Left colon (tissue), 2 donors: ENCODE results near the gene CCNG1. TPM values are rescaled to one million over a fixed set of nuclear protein-coding genes. Genes with fewer than 3 reads are reported as not detected.
A peak's percentile ranks its signal among the peaks of the same experiment; 100 is the strongest.

Experiments used
- ATAC-seq: fragments of 200-7000 bp; cut with Tn5 transposase; one replicate; pipeline ENCODE4 v1.9.1; 2020; ENCODE audit warnings: mild to moderate bottlenecking, moderate library complexity
- DNase-seq, 2 donors: peaks; one replicate each; pipeline ENCODE4 v3.0.0-alpha.2; 2020
- intact Hi-C, 2 donors: fragments of 100-400 bp; cut with DNase I in 1 of 2; cut with micrococcal nuclease in 1 of 2; formaldehyde crosslinking; loops; one replicate each; pipeline versions ENCODE4 v1.11.2 to v1.14.0; 2022; cut with DNase I, micrococcal nuclease
- total RNA-seq, 2 donors: library from RNA; stranded (reverse); fragmentation: NEBNext Ultra II Directional; extraction: Animal tissue kit (Norgen Biotek cat#: 25700); gene quantifications; one replicate each; pipeline ENCODE4 v1.2.1, GENCODE V29; 2021
- donor health status: DM: no; HTN: no; CAD: no.
- donor health status: DM: yes; HTN: yes; CAD: no.

The CCNG1 gene
- total RNA-seq, 2 donors from 2014 or later = 162 to 196 TPM

DNA sequence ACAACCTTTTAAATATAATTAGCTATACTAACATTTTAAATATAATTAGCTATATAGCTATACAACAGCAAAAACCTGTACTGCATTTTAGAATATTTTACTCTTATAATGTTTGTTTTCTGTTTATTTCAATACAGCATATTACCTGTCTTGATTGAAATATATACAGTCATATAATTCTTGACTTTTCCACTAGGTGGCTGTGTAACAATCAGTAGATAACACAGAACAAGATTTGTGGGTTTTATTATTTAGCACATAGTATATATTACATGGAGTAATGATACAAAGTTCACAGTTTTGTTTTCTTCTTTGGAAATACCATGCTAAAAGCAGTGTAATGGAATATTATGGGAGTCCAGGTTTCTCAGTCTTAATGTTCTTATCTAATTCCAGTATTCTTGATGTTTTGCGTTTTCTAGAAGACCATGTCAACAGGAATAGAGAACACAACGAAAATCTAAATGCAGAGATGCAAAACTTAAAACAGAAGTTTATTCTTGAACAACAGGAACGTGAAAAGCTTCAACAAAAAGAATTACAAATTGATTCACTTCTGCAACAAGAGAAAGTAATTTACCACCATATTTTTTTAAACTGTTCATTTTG lies 36.3 kb downstream of the CCNG1 start:
- intact Hi-C loops = no loop called here
- ATAC-seq = peak; percentile 75
- DNase-seq = no peak

DNA sequence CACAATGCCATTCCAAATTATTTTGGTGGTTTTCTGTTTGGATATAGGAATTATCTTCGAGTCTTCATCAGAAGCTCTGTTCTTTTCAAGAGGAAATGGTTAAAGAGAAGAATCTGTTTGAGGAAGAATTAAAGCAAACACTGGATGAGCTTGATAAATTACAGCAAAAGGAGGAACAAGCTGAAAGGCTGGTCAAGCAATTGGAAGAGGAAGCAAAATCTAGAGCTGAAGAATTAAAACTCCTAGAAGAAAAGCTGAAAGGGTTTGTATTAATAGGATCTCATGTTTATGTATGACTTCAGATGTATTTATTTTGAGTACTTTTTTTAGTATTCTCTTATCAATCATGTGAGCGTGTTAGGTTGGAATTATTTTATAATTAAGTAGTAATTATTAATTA lies 38.0 kb downstream of the CCNG1 start:
- DNase-seq (no peak), ATAC-seq (no peak)
- intact Hi-C loops = no loop called here

DNA sequence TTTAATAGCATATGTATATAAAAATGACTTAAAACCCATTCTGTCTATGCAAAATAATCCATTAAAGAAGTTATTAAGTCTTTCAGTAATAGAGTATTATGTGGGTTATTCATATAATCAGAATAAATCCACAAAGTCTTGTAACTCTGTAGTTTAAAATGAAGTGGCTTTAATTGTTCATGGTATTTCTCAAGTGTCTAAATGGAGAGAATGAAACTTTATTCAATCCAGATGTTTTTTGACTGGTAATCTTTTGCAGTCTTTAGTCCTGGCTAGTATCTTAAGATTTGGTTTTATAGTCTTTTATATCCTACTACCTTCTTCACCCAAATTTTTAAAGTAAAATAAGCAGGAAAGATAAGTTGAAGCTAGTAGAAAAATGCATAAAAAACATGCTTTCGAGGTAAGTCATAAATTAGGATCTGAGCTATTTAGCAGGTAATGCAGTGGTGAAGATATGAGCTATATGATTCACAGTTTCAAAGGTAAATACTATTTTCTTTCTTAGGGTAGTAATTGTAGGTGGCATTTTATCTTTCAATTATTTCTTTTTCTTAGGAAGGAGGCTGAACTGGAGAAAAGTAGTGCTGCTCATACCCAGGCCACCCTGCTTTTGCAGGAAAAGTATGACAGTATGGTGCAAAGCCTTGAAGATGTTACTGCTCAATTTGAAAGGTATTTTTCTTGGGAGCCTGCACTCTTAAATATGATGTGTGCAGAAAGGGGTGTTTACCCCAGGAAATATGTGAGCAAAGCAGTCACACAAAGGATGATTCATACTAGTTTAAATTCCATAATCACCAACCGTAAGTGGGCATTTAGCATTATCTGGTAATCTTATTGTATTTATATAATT lies 41.0 kb downstream of the CCNG1 start:
- intact Hi-C loops = no loop called here
- no peak for ATAC-seq
- DNase-seq = no peak

DNA sequence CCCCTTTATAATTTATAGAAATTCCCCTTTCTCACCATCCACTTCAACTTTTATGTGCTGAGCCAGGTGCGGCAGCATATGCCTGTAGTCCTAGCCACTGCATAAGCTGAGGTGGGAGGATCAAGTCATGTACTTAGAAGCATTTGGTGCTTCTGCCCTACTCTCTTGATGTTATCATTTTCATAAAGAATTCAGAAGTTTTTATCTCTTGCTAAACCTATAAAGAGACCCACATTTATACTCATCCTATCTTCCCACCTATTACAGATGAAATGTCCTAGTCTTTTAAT lies 41.5 kb downstream of the CCNG1 start:
- DNase-seq = no peak

DNA sequence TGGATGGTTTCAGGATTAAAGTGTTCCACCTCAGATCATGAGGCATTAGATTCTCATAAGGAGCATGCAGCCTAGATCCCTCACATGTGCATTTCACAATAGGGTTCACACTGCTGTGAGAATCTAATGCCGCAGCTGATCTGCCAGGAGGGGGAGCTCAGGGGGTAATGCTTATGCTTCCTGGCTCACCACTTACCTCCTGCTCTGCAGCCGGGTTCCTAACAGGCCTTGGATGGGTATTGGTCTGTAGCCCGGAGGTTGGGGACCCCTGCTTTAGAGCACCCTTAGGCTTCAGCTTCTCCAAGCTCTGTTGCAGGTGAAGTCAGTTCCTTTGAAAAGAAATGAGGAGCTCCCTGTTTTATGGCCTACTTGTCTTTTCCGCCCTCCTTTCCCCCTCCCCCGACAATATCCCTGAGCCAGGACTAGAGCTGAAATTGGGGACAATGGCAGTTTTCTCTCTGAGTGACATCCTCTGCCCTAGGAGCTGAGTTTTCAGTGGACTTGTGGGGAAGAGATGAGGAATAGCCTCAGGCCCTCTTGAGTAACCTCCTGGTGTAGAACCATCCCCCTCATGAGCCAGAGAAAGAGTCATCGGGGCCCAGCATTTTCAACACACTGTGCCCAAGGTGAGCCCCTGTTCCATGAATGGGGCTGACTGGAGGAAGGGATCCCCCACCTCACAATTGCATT lies 51.8 kb downstream of the CCNG1 start:
- intact Hi-C loops = no loop called here
- DNase-seq (no peak), ATAC-seq (no peak)

More for the DNA sequence above, 41.5 kb downstream of the CCNG1 start:
- intact Hi-C loops = no loop called here
- ATAC-seq = no peak

DNA sequence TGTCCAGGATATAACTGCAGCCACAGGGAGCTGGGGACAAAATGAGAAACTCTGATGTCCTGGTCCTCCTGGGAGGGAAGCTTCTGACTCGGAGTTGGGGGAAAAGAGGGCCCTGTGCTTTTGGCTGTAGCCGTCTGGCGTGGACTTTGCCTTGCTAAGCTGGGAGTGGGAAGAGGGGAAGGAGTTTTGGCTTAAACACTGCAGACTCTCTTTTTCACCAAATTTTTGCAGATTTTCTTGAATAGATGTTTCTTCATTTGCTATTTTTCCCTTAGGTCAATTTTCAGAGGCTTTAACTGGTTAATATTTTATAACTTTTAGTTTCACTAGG lies 52.3 kb downstream of the CCNG1 start:
- intact Hi-C loops = no loop called here
- no peak for ATAC-seq
- DNase-seq = no peak

Other genes starting within 250 kb of the CCNG1 start
- 10 to 100 TPM; 15.9 to 19.1 TPM for gene NUDCD2, start 22.5 kb downstream of the CCNG1 start, total RNA-seq
- gene HMMR, start 23.0 kb downstream of the CCNG1 start, total RNA-seq = 1 to 10 TPM; 3.0 to 7.4 TPM
- gene MAT2B, start 68.0 kb downstream of the CCNG1 start, total RNA-seq = 10 to 100 TPM; 63.3 to 69.9 TPM